Fibroblast of lung (primary cell): ENCODE results near the gene ANKRD13D.

ENCODE experiments used
- EZH2 ChIP-seq: IDR thresholded peaks from 2 replicates; pipeline ENCODE4 v1.5.1; 2012; ENCODE audit warnings: low read length, control low read depth, mild to moderate bottlenecking; ENCODE audit errors: missing control alignments
- TF ChIP-seq, protein P1 (sequence below), 2 donors: IDR thresholded peaks in 1 of 2; conservative IDR thresholded peaks in 1 of 2; 1 replicate in 1 of 2; 2 replicates in 1 of 2; pipeline ENCODE4 v1.5.1; 2011 to 2012; ENCODE audit warnings: low read length in 2 of 2, control low read depth in 1 of 2, inconsistent platforms in 1 of 2, low read depth in 1 of 2, mild to moderate bottlenecking in 1 of 2

DNA sequence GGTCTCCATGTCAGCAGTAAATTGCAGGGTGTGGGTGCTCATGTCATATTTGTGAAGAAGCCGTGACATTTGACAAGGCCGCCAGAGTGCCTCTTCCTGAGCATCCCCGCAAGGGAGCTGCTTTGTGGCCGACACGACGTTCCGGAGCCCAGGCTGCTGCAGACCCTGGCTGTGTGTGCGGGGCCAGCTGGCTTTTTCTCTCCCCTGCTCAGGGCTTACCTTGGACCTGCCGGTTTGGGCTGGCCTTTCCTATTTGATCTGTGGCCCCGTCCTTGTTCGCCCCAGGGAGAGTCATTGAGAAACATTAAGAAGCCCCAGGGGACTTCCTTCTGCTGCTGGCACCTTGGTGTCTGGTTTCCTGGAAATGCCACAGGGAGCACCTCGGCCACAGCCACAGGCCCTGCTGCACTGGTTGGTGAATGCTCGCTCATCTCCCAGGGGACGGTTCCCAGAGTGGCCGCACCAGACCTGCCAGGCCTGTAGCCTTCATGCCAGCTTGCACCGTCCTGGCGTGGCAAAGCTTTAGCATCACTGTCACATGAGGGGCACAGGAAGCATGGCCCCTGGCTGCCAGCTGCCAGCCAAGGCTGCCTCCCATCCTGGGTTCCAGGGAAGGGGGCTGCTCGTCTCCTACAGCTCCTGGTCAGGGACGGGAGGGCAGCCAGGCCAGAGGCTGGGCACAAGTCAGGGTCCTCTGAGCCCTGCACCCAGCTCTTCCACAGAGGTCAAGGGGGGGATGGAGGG, 17.4 kb upstream of the ANKRD13D start:
- TF ChIP-seq, protein P1, sequence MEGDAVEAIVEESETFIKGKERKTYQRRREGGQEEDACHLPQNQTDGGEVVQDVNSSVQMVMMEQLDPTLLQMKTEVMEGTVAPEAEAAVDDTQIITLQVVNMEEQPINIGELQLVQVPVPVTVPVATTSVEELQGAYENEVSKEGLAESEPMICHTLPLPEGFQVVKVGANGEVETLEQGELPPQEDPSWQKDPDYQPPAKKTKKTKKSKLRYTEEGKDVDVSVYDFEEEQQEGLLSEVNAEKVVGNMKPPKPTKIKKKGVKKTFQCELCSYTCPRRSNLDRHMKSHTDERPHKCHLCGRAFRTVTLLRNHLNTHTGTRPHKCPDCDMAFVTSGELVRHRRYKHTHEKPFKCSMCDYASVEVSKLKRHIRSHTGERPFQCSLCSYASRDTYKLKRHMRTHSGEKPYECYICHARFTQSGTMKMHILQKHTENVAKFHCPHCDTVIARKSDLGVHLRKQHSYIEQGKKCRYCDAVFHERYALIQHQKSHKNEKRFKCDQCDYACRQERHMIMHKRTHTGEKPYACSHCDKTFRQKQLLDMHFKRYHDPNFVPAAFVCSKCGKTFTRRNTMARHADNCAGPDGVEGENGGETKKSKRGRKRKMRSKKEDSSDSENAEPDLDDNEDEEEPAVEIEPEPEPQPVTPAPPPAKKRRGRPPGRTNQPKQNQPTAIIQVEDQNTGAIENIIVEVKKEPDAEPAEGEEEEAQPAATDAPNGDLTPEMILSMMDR (conservative IDR thresholded peaks at IDR 0.05 in 1 of 2, IDR thresholded peaks at IDR 0.05 in 1 of 2; ENCODE audit: low read depth in 1 of 2, low read length in 2 of 2): no peak
- no peak for TF ChIP-seq EZH2
